ENCODE results near the gene TMEM59L.

TMEM59L gene

GRCh38 chr19:18574691-18575291, 37.9 kb upstream of the TMEM59L start:
- Histone ChIP-seq H3K4me3 (ENCODE audit: low read depth, low read length) (no peak overlapping the region), H3K4me2 (ENCODE audit: low read length) (no peak overlapping the region), H2AFZ (no peak overlapping the region), H3K27ac (no peak overlapping the region), H3K79me2 (peaks cover 16% of the 10 kb centered on the region), H3K9me3 (ENCODE audit: control insufficient read depth, low read length) (no peaks in the 10 kb centered on the region), H3K4me1 (peaks cover 20% of the 10 kb centered on the region), H3K36me3 (ENCODE audit: control insufficient read depth, insufficient read depth, low read length) (no peaks in the 10 kb centered on the region), H3K27me3 (ENCODE audit: control insufficient read depth, insufficient read depth, low read length) (no peaks in the 10 kb centered on the region), H3K9ac (no peak overlapping the region)
- TF ChIP-seq CTCF (IDR thresholded peaks at IDR 0.05): no peak

DNA sequence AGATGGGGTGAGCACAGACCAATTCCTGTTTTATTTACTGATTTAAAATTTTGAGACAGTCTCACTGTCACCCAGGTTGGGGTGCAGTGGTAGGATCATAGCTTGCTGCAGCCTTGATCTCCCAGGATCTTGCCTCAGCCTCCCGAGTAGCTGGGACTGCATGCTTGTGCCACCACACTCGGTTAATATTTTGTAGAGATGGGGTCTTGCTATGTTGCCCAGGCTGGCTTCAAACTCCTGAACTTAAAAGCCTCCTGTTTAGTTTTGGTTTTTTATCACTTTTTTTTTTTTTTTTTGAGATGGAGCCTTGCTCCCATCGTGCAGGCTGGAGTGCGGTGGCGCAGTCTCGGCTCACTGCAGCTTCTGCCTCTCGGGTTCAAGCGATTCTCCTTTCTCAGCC, 36.3 kb upstream of the TMEM59L start:
- Histone ChIP-seq H3K36me3 (ENCODE audit: control insufficient read depth, insufficient read depth, low read length) (no peaks in the 10 kb centered on the region), H3K27ac (no peak overlapping the region), H3K27me3 (ENCODE audit: control insufficient read depth, insufficient read depth, low read length) (no peaks in the 10 kb centered on the region), H3K9me3 (ENCODE audit: control insufficient read depth, low read length) (no peaks in the 10 kb centered on the region), H3K4me3 (ENCODE audit: low read depth, low read length) (no peak overlapping the region), H3K9ac (no peak overlapping the region), H3K79me2 (peaks cover 16% of the 10 kb centered on the region), H2AFZ (no peak overlapping the region), H3K4me1 (peaks cover 14% of the 10 kb centered on the region), H3K4me2 (ENCODE audit: low read length) (no peak overlapping the region)
- TF ChIP-seq CTCF (IDR thresholded peaks at IDR 0.05): no peak

GRCh38 chr19:18577365-18577914, 35.2 kb upstream of the TMEM59L start:
- no peaks in the 10 kb centered on the region for H3K36me3 ChIP-seq (ENCODE audit: control insufficient read depth, insufficient read depth, low read length)

DNA sequence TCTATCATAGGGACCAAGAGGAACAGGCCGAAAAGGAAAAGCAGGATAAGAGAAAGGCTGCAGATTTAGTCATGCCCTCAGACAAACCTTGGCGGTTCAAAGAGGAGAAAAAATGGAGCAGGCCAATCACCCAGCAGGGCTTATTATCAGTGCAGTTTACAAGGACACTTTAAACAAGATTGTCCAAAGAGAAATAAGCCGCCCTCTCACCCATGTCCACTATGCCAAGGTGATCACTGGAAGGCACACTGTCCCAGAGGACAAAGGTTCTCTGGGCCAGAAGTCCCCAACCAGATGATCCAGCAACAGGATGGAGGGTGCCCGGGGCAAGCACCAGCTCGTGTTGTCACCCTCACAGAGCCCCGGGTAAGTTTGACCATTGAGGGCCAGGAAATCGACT, 32.4 kb upstream of the TMEM59L start:
- no peaks in the 10 kb centered on the region for H3K27me3 ChIP-seq (ENCODE audit: control insufficient read depth, insufficient read depth, low read length)
- no peaks in the 10 kb centered on the region for H3K9me3 ChIP-seq (ENCODE audit: control insufficient read depth, low read length)
- H3K4me1 ChIP-seq: no peaks in the 10 kb centered on the region
- H3K9ac ChIP-seq: no peak overlapping the region
- H3K4me2 ChIP-seq (ENCODE audit: low read length): no peak overlapping the region
- no peak overlapping the region for H3K4me3 ChIP-seq (ENCODE audit: low read depth, low read length)
- H2AFZ ChIP-seq: no peak overlapping the region
- no peaks in the 10 kb centered on the region for H3K36me3 ChIP-seq (ENCODE audit: control insufficient read depth, insufficient read depth, low read length)
- no peaks in the 10 kb centered on the region for H3K79me2 ChIP-seq
- no peak overlapping the region for H3K27ac ChIP-seq
- no peak for TF ChIP-seq CTCF (IDR thresholded peaks at IDR 0.05)

More at GRCh38 chr19:18577365-18577914, 35.2 kb upstream of the TMEM59L start:
- H3K9me3 ChIP-seq (ENCODE audit: control insufficient read depth, low read length): no peaks in the 10 kb centered on the region
- H3K79me2 ChIP-seq: peaks cover 11% of the 10 kb centered on the region
- TF ChIP-seq CTCF (IDR thresholded peaks at IDR 0.05): no peak
- H3K4me3 ChIP-seq (ENCODE audit: low read depth, low read length): no peak overlapping the region
- no peak overlapping the region for H3K4me2 ChIP-seq (ENCODE audit: low read length)
- no peaks in the 10 kb centered on the region for H3K27me3 ChIP-seq (ENCODE audit: control insufficient read depth, insufficient read depth, low read length)
- H3K9ac ChIP-seq: no peak overlapping the region
- no peak overlapping the region for H2AFZ ChIP-seq
- no peak overlapping the region for H3K27ac ChIP-seq
- H3K4me1 ChIP-seq: peaks cover 12% of the 10 kb centered on the region

- no peak overlapping the region for H2AFZ ChIP-seq
- no peaks in the 10 kb centered on the region for H3K9me3 ChIP-seq (ENCODE audit: control insufficient read depth, low read length)
- TF ChIP-seq CTCF (IDR thresholded peaks at IDR 0.05): no peak
- no peak overlapping the region for H3K4me3 ChIP-seq (ENCODE audit: low read depth, low read length)
- H3K27me3 ChIP-seq (ENCODE audit: control insufficient read depth, insufficient read depth, low read length): no peaks in the 10 kb centered on the region
- H3K9ac ChIP-seq: no peak overlapping the region
- no peak overlapping the region for H3K4me2 ChIP-seq (ENCODE audit: low read length)
- no peak overlapping the region for H3K27ac ChIP-seq
- no peaks in the 10 kb centered on the region for H3K79me2 ChIP-seq
- no peaks in the 10 kb centered on the region for H3K4me1 ChIP-seq
- H3K36me3 ChIP-seq (ENCODE audit: control insufficient read depth, insufficient read depth, low read length): no peaks in the 10 kb centered on the region
These were observed 26.4 kb upstream of the TMEM59L start for GRCh38 chr19:18586306-18586705.

All from parathyroid adenoma (tissue), 2 donors.